COLO668 (cell line): Measurements from ENCODE around the gene YIPF3.
"Not testable (repeated sequence)": the region's sequence is repeated elsewhere in the genome, so short reads cannot be mapped to it uniquely, and the experiment has no call there.

Source experiments
- DNase-seq: peaks from one replicate; lab custom pipeline; 2025; ENCODE audit not compliant: unreplicated experiment; lab: John Stamatoyannopoulos, UW

Gene YIPF3

GRCh38 chr6:43467265-43467664 lies 49.5 kb downstream of the YIPF3 start:
- not testable (repeated sequence) for DNase-seq

GRCh38 chr6:43465948-43466347 lies 50.8 kb downstream of the YIPF3 start:
- no peak for DNase-seq

- no peak for DNase-seq
These were observed 52.4 kb downstream of the YIPF3 start for GRCh38 chr6:43464337-43464736.

- no peak for DNase-seq
These were observed 54.8 kb downstream of the YIPF3 start for GRCh38 chr6:43461936-43462335.
